Measurements from ENCODE around the gene LBHD2. TPM values are rescaled to one million over a fixed set of nuclear protein-coding genes. Genes with fewer than 3 reads are reported as not detected.

Gene LBHD2
- total RNA-seq, 2 experiments from 2014 or later, result not detected

DNA sequence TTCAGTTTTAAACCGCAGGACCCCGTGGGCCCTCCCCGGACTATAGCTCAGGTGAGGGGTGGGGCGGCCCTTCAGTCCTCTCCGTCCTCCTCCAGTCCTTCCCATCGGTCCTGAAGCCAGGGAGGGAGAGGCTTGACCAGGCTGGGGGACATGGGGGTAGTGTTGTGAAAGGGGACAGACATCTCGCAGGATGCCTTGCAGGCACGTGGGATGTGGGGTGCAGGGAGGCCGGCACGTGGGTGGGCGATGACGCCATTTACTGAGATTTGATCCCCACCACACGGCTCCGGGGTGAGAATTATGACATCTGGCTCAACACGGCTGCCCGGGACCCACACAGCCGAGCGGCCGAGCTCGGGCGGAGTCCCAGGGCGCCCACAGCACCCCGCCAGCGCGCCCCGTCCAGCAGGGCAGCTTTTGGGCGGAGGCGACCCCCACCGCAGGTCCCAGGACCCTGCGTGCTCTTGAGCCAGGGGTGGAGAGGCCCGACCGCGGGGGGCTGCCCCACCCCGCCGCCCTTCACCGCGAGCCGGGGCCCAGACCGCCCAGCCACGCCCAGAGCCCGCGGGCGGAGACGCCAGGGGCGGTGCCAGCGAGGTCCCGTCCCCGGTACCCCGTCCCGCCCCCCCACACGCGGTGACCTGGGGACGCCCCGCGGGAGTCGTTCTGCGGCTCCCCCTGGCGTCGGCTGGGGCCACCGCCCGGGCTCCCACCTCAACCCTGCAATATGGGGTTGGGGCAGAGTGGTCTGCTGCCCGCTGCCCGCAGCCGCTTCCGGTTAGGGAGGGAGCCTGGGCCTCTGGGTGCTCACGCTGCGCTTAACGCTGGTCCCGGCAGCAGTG, 7.3 kb downstream of the LBHD2 start:
- Mint-ChIP-seq H3K27me3 (peaks cover 7% of the 10 kb centered on the region), H3K4me3 (peak overlapping the region; percentile 58), H3K4me1 (no peaks in the 10 kb centered on the region), H3K27ac (no peak overlapping the region), H3K36me3 (no peaks in the 10 kb centered on the region), H3K9me3 (no peaks in the 10 kb centered on the region)
- ATAC-seq (ENCODE audit: low read depth), result peak; percentile 86
- POLR2A ChIA-PET, result no interaction called here
- DNase-seq, result peak; percentile 81

DNA sequence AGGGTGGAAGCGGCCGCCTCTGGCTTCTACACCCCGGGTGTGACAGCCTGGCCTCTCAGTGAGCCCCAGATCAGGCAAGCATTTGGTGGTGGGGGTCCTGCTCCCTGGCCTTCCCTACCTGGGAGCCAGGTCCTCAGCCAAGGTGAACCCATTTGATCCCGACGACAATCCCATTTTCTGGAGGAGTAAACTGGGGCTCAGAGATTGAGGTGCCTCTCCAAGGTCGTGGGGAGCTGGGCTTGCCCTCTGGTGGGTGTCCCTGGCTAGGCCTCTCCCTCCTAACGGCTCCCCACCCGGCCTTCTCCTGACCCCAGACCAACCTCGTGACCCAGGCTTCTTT, 7.8 kb downstream of the LBHD2 start:
- Mint-ChIP-seq H3K4me3 (no peak overlapping the region), H3K27me3 (peaks cover 6% of the 10 kb centered on the region), H3K4me1 (no peaks in the 10 kb centered on the region), H3K36me3 (no peaks in the 10 kb centered on the region), H3K9me3 (no peaks in the 10 kb centered on the region), H3K27ac (no peak overlapping the region)
- POLR2A ChIA-PET, result no interaction called here
- ATAC-seq (ENCODE audit: low read depth) (no peak), DNase-seq (no peak)

DNA sequence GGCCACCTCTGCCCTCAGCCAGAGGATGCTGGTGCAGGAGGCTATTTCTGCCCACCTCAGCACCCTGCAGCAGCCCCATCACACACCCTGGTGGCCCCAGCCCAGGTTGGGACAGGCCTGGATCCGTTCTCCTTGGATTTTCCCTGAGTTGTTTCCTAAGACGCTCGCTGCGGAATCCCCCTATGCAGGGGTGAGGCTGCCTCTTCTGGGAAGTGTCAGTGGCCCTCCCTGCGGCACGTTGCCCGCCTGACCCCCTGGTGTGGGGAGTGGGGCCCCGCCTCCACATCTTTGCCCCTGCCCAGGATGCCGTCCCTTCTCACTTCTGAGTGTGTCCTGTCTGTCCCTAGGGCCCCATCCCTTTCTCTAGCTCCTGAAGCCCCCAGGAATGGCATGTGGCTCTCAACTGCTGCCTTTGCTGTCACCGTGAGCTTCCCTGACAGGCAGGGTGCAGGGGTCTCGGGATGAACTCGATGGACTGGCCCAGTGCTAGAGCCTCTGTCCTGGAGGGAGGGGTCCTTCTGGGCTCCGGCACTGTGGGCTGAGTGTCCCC, 9.9 kb downstream of the LBHD2 start:
- Mint-ChIP-seq H3K27me3 (peaks cover 6% of the 10 kb centered on the region), H3K4me3 (no peak overlapping the region), H3K36me3 (no peaks in the 10 kb centered on the region), H3K4me1 (no peaks in the 10 kb centered on the region), H3K9me3 (no peaks in the 10 kb centered on the region), H3K27ac (no peak overlapping the region)
- POLR2A ChIA-PET, result no interaction called here
- no peak for ATAC-seq (ENCODE audit: low read depth)
- no peak for DNase-seq

DNA sequence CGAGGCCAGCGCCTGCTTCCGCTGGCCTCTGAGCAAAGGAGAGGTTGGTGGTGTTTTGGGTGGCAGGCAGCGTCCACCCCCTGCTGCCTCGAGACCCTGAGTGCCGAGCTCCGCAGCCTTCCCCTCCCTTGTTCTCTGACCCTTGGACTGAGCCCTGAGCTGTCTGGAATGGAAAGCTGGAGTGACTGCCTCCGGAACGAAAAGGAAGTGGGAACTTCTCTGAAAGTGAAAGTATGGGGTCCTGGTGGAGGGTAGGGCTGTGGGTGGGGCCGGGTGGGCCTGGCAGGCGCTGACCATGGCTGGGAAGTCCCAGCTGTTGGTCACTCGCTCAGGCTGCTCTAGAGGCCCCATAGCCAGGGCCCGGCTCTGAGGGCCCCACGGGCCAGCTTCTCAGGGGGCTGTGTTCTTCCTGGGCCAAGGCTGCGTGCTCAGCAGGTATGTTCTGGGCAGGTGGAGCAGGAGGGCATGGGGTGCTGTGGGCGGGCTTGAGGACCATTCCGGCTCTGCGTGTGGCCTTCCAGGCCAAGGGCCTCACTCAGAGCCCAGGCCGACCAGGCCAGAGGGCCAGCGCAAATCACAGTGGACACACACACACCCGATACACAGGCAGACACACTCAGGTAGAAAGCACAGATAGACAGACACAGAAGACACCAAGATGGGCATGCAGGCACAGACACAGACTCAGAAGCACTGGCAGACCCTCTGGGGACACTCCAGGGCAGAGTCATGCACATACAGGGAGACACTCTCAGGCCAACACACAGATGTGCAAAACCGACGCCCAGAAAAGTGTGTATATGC, 10.6 kb downstream of the LBHD2 start, which contains the start of gene EXOC3L4:
EXOC3L4 (plus strand) TSS at position 320 of the 804 bp plus-strand sequence. CDS start 5,495 bp downstream, outside the sequence.
- Mint-ChIP-seq H3K9me3 (no peaks in the 10 kb centered on the region), H3K4me3 (no peak within 1 kb of the TSS), H3K27ac (no peak within 1 kb of the TSS), H3K27me3 (peaks cover 6% of the 10 kb centered on the region), H3K4me1 (no peaks in the 10 kb centered on the region), H3K36me3 (no peaks in the 10 kb centered on the region)
- no peak for DNase-seq
- no peak for ATAC-seq (ENCODE audit: low read depth)
- POLR2A ChIA-PET, result no interaction called here

DNA sequence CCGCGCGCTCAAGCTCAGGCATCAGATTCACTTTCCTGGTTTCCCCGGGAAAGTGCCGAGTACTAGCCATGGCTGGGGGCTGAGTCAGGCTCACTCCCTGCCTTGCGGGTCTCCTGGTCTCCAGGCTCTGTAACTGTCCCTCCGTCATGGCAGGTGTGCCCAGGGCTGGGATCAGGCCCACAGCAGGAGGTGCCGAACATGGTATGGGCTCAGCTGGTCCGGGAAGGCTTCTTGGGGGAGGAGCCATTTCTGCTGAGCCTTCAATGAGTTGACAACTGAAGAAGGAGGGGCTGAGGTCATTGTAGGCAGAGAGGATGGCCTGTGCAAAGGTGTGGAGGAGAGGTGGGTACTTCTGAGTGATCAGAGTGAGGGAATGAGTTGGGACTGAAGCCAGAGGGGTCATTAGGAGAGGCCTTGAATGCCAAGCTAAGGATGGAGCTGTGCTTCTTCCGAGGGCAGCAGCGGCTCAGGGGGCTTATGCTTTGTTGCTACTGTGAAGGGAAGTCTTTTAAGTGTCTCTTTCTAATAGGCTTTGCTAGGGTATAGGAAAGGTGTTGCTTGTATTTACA, 11.3 kb downstream of the LBHD2 start:
- H3K4me3 Mint-ChIP-seq, result no peak overlapping the region
- H3K27ac Mint-ChIP-seq, result no peak overlapping the region
- H3K36me3 Mint-ChIP-seq, result no peaks in the 10 kb centered on the region

DNA sequence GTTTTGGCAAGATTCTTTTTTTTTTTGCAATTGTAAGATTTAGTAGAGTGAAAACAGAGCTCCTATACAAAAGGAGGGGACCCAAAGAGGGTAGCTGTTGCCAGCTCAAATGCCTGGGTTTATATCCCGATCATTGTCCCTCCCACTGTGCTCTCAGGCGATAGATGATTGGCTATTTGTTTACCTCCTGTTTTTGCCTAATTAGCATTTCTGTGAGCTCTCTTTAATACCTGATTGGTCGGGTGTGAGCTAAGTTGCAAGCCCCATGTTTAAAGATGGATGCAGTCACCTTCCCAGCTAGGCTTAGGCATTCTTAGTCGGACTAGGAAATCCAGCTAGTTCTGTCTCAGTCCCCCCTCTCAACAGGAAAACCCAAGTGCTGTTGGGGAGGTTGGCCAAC, 12.4 kb downstream of the LBHD2 start:
- DNase-seq (no peak), ATAC-seq (ENCODE audit: low read depth) (no peak)
- Mint-ChIP-seq H3K36me3 (no peaks in the 10 kb centered on the region), H3K9me3 (no peaks in the 10 kb centered on the region), H3K4me3 (no peak overlapping the region), H3K27me3 (peaks cover 9% of the 10 kb centered on the region), H3K27ac (no peak overlapping the region), H3K4me1 (no peaks in the 10 kb centered on the region)
- POLR2A ChIA-PET, result interaction anchor here (0.6 to 0.7 kb wide), 2 partner anchors 10 to 191 kb away, joined by 3 read pairs; no protein-coding TSS in a partner anchor

More for the DNA sequence above, 11.3 kb downstream of the LBHD2 start:
- no peak for DNase-seq
- ATAC-seq (ENCODE audit: low read depth), result no peak
- Mint-ChIP-seq H3K4me1 (no peaks in the 10 kb centered on the region), H3K9me3 (no peaks in the 10 kb centered on the region), H3K27me3 (peaks cover 6% of the 10 kb centered on the region)
- POLR2A ChIA-PET, result no interaction called here

DNA sequence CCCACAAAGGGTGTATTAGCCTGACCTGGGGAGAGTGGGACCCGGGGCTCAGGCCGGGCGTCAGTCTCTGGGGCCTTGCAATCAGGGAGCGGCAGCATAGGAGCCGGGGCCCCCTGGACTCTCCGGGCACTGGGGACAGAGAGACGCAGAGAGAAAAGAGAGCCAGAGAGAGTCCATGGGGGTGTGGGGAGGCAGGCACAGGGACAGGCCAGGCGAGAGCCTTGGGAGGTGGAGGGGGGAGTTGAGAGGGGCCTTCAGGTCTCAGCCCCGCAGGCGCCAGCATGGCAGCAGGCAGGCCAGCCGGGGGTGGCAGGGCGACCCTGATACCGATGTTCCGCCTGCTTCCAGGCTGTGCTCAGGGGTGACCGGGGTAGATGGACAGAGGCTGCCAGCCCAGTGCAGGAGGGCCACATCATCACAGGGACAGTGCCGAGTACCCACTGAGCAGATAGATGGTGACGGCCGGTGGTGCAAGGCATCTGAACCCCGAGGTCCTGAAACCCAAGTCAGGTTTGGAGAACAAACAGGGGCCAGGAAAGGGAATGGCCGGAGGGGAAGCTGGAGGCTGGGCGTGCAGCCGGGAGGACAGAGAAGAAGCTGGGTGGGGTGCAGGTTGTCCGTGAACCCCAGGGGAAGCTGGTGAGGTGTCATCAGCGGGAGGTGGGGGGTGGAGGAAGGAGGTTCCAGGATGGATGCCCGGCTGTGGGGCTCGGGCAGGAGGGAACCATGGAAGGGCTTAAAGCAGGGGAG, 13.4 kb downstream of the LBHD2 start:
- no peak for ATAC-seq (ENCODE audit: low read depth)

DNA sequence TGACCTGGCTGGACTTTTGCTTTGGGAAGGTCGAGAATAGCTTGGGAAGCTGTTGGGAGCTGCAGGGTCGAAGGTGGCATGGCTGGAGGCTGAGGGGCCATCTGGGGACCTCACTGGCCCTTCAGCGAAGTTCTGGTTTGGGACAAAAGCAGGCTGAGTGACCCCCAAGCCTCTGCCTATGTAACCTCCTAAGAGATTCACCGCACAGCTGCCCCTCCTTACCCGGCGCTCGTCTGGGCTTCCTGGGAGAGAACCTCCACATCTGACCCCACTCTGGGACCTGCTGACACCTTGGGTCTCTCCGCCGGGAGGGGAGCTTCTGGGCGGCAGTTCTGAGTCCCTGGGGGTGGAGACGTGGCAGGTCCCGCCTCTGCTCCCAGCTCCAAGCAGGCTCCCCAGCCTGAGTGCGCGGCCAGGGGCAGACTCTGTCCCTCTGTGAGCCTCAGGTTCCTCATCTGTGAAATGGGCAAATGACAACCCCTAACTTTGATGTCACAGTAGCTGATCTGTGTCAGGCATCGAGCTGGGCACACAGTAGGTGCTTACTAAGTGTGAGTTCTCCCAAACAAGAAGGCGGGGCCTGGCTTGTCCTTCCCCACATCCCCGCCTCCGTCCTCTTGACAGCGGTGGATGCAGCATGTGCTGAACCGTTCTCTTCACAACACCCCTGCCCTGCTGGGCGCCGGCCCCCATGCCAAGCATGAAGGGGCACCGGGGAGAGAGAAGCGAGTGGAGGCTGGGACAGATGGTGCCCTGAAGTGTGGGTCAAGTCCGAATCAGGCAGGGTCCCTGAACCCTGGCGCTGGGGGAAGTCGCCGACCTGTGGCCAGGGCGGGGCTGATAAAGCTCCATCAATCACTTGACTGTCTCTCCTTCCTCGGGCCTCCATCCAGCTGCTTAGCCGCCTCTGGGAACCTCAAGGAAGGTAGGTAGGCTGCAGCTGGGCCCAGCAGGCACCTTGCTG, 14.3 kb downstream of the LBHD2 start:
- Mint-ChIP-seq H3K9me3 (no peaks in the 10 kb centered on the region), H3K27ac (no peak overlapping the region), H3K4me3 (no peak overlapping the region), H3K4me1 (no peaks in the 10 kb centered on the region), H3K27me3 (peaks cover 22% of the 10 kb centered on the region), H3K36me3 (no peaks in the 10 kb centered on the region)
- POLR2A ChIA-PET, result no interaction called here
- DNase-seq (no peak), ATAC-seq (ENCODE audit: low read depth) (no peak)

More for the DNA sequence above, 13.4 kb downstream of the LBHD2 start:
- H3K4me1 Mint-ChIP-seq, result no peaks in the 10 kb centered on the region
- POLR2A ChIA-PET, result no interaction called here
- H3K27me3 Mint-ChIP-seq, result peaks cover 15% of the 10 kb centered on the region
- no peaks in the 10 kb centered on the region for H3K36me3 Mint-ChIP-seq
- no peaks in the 10 kb centered on the region for H3K9me3 Mint-ChIP-seq
- no peak overlapping the region for H3K4me3 Mint-ChIP-seq
- no peak for DNase-seq
- no peak overlapping the region for H3K27ac Mint-ChIP-seq

DNA sequence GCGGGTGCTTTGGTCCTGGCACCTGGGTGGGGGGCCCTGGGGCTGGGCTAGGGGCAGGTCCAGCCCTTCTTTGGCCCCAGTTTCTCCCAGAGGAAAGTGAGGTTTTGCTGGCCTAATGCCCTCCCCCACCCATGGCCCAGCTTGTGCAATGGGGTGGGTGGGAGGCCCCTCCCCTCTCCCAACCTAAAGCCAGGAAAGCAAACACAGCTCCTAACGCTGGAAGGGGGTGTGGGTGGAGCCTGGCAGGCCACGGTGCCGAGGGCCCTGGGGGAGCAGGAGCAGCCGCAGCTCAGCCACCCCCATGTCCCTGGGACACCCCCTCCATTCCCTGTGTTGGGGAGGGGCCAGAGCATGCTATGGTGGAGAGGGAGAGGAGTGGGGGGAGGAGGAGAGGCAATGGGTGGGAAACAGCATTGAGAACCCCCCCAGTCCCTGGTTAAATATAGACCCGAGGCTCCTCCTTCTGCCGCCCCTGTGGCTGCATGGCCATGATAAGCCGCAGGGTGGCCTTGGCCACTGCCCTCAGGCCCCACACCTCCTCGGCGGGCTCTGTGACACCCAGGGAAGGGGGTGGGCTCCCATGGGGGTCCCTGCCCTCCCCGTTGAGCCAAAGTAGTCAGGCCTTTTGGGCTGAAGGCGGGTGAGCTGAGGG, 15.2 kb downstream of the LBHD2 start:
- H3K4me3 Mint-ChIP-seq, result no peak overlapping the region
- peaks cover 27% of the 10 kb centered on the region for H3K27me3 Mint-ChIP-seq
- H3K9me3 Mint-ChIP-seq, result no peaks in the 10 kb centered on the region
- no peaks in the 10 kb centered on the region for H3K36me3 Mint-ChIP-seq
- no peaks in the 10 kb centered on the region for H3K4me1 Mint-ChIP-seq
- POLR2A ChIA-PET, result no interaction called here
- H3K27ac Mint-ChIP-seq, result no peak overlapping the region
- no peak for DNase-seq
- ATAC-seq (ENCODE audit: low read depth), result no peak

DNA sequence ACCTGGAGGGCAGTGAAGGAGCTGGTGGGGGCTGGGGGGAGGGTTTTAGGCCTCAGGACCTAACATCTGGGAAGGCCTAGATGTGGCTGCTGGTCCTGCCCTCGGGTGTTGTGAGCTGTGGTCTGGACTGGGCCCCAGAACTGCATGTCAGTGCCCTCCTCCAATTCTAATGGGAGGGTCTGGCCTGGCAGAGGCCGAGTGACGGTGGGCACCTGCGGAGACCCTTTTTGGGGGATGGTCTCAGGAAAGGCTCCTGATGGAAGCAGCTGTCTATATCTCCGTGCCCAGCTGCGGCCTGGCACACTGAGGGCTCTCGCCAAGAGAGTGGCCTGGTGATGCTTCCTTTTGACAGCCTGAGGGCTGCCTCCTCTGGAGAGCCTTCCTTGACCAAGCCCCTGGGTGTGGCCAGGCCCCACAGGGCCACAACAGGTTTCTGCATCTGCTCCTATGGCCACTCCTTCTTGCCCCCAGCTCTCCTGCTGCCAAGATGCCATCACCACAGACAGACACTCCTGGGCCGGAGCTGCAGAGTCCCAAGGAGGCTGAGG, 15.8 kb downstream of the LBHD2 start:
- POLR2A ChIA-PET, result no interaction called here
- Mint-ChIP-seq H3K4me3 (no peak overlapping the region), H3K27ac (no peak overlapping the region), H3K9me3 (no peaks in the 10 kb centered on the region), H3K36me3 (no peaks in the 10 kb centered on the region), H3K27me3 (peaks cover 29% of the 10 kb centered on the region), H3K4me1 (no peaks in the 10 kb centered on the region)
- DNase-seq (no peak), ATAC-seq (ENCODE audit: low read depth) (no peak)

DNA sequence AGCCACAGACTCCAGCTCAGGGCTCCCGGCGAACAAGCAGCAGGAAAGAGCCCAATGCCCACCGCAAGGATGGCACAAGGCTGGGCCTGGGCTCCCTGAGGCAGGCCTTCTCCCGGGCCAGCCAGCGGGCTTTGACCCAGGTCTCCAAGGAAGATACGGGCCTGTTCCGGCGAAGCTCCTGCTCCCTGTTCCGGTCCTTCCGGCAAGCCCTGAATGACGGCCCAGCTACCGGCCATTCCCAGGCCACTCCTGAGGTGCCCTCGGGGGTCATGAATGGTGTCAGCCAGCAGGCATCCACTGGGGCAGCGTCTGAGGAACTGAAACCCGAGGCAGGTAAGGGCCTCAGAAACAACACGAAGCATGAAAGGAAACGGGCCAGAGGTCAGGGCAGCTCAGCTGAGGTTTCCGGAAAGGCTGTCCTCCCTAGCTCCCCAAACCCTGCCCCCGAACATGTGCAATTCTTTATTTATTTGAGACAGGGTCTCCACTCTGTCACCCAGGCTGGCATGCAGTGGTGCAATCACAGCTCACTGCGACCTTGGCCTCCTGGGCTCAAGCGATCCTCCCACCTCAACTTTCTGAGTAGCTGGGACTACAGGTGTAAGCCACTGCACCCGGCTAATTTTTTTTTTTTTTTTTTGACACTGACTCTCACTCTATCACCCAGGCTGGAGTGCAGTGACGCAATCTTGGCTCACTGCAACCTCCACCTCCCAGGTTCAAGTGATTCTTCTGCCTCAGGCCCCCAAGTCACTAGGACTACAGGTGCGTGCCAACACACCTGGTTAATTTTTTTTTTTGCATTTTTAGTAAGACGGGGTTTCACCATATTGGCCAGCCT, 16.5 kb downstream of the LBHD2 start:
- Mint-ChIP-seq H3K27me3 (peaks cover 36% of the 10 kb centered on the region), H3K4me1 (peaks cover 2% of the 10 kb centered on the region), H3K9me3 (no peaks in the 10 kb centered on the region), H3K27ac (no peak overlapping the region), H3K36me3 (no peaks in the 10 kb centered on the region), H3K4me3 (no peak overlapping the region)
- POLR2A ChIA-PET, result no interaction called here
- ATAC-seq (ENCODE audit: low read depth), result no peak
- no peak for DNase-seq
